Cardiac septum (tissue), 1 donor: ENCODE data around the gene EMID1. TPM values are rescaled to one million over a fixed set of nuclear protein-coding genes. Genes with fewer than 3 reads are reported as not detected.

Experiments
- DNase-seq: peaks from one replicate; pipeline ENCODE4 v3.0.0-alpha.2; 2020; ENCODE audit warnings: low spot score
- intact Hi-C: fragments of 100-400 bp; cut with DNase I; formaldehyde crosslinking; loops from one replicate; pipeline ENCODE4 v1.14.0; 2022
- total RNA-seq: library from RNA; stranded (reverse); fragmentation: NEBNext Ultra II Directional; extraction: Animal tissue kit (Norgen Biotek cat#: 25700); gene quantifications from one replicate; pipeline ENCODE4 v1.2.1, GENCODE V29; 2021
- donor health status: DM: no; HTN: no; CAD: no.

The EMID1 gene
- total RNA-seq, 1 donor from 2014 or later: 1.3 TPM

GRCh38 chr22:29190918-29191317, 14.8 kb upstream of the EMID1 start:
- DNase-seq: no peak
- intact Hi-C loops: no loop called here

- intact Hi-C loops: no loop called here
- peak; percentile 0 for DNase-seq
Observed at GRCh38 chr22:29193021-29193420, 12.7 kb upstream of the EMID1 start.

- intact Hi-C loops: no loop called here
- no peak for DNase-seq
Observed at GRCh38 chr22:29194184-29194583, 11.5 kb upstream of the EMID1 start.

GRCh38 chr22:29195118-29195963, 10.4 kb upstream of the EMID1 start:
- peak; percentile 33 for DNase-seq
- intact Hi-C loops: no loop called here

- intact Hi-C loops: no loop called here
- no peak for DNase-seq
Observed at GRCh38 chr22:29195964-29196666, 9.6 kb upstream of the EMID1 start.

- DNase-seq: no peak
- intact Hi-C loops: no loop called here
Observed at GRCh38 chr22:29197096-29197495, 8.6 kb upstream of the EMID1 start.

- no peak for DNase-seq
- intact Hi-C loops: no loop called here
Observed at GRCh38 chr22:29198240-29198639, 7.5 kb upstream of the EMID1 start.

- peak; percentile 53 for DNase-seq
- intact Hi-C loops: no loop called here
Observed at GRCh38 chr22:29199702-29200400, 5.8 kb upstream of the EMID1 start.

GRCh38 chr22:29200901-29201300, 4.8 kb upstream of the EMID1 start:
- intact Hi-C loops: no loop called here
- DNase-seq: peak; percentile 17

- no peak for DNase-seq
- intact Hi-C loops: no loop called here
Observed at GRCh38 chr22:29201782-29202181, 3.9 kb upstream of the EMID1 start.

GRCh38 chr22:29202212-29203192, 3.2 kb upstream of the EMID1 start:
- intact Hi-C loops: no loop called here
- no peak for DNase-seq

GRCh38 chr22:29203488-29204454, 1.9 kb upstream of the EMID1 start:
- intact Hi-C loops: no loop called here
- no peak for DNase-seq

GRCh38 chr22:29204455-29205183, 1.1 kb upstream of the EMID1 start:
- DNase-seq: no peak
- intact Hi-C loops: no loop called here

GRCh38 chr22:29205252-29205593, 473 bp upstream of the EMID1 start:
- no peak for DNase-seq
- intact Hi-C loops: no loop called here

GRCh38 chr22:29206372-29207242, 911 bp downstream of the EMID1 start:
- intact Hi-C loops: no loop called here
- no peak for DNase-seq

GRCh38 chr22:29207243-29207550, 1.5 kb downstream of the EMID1 start:
- DNase-seq: no peak

More at GRCh38 chr22:29207243-29207550, 1.5 kb downstream of the EMID1 start:
- intact Hi-C loops: no loop called here
